Duodenal mucosa (tissue), 2 donors: Measurements from ENCODE around the gene MFAP4.
A peak's percentile ranks its signal among the peaks of the same experiment; 100 is the strongest.

Source experiments
- H3K27ac ChIP-seq: one replicate; pipeline ENCODE4 v1.7.0; 2013; ENCODE audit warnings: low read depth, low read length
- H3K27me3 ChIP-seq, 2 donors: one replicate each; pipeline ENCODE4 v1.7.0; 2013; ENCODE audit warnings: low read length in 2 of 2, control low read depth in 1 of 2; ENCODE audit not compliant: insufficient read depth in 2 of 2, control insufficient read depth in 1 of 2
- H3K36me3 ChIP-seq, 2 donors: one replicate each; pipeline ENCODE4 v1.7.0; 2013; ENCODE audit warnings: low read length in 2 of 2, control low read depth in 1 of 2; ENCODE audit not compliant: insufficient read depth in 2 of 2, control insufficient read depth in 1 of 2
- H3K4me1 ChIP-seq, 2 donors: one replicate each; pipeline ENCODE4 v1.7.0; 2013; ENCODE audit warnings: low read length in 2 of 2, control low read depth in 1 of 2; ENCODE audit not compliant: insufficient read depth in 2 of 2, control insufficient read depth in 1 of 2
- H3K4me3 ChIP-seq, 2 donors: one replicate each; pipeline ENCODE4 v1.7.0; 2013; ENCODE audit warnings: low read length in 2 of 2, low read depth in 1 of 2
- H3K9ac ChIP-seq, 2 donors: one replicate each; pipeline ENCODE4 v1.7.0; 2013; ENCODE audit warnings: low read length in 2 of 2, low read depth in 1 of 2
- H3K9me3 ChIP-seq, 2 donors: one replicate each; pipeline ENCODE4 v1.7.0; 2013; ENCODE audit warnings: low read length in 2 of 2, control low read depth in 1 of 2; ENCODE audit not compliant: control insufficient read depth in 1 of 2

MFAP4 gene

GRCh38 chr17:19385521-19385983 lies 1.4 kb downstream of the MFAP4 start:
- Histone ChIP-seq H3K27ac (no peak overlapping the region), H3K9ac (no peak overlapping the region), H3K27me3 (no peaks in the 10 kb centered on the region), H3K4me1 (peaks cover 38 to 42% of the 10 kb centered on the region in 2 donors), H3K36me3 (peaks cover 23 to 47% of the 10 kb centered on the region in 2 donors), H3K9me3 (no peaks in the 10 kb centered on the region), H3K4me3 (no peak overlapping the region)

- Histone ChIP-seq H3K27ac (no peak overlapping the region), H3K4me3 (no peak overlapping the region), H3K4me1 (peaks cover 38 to 42% of the 10 kb centered on the region in 2 donors), H3K9me3 (no peaks in the 10 kb centered on the region), H3K27me3 (no peaks in the 10 kb centered on the region), H3K36me3 (peaks cover 30 to 53% of the 10 kb centered on the region in 2 donors), H3K9ac (no peak overlapping the region)
Observed at GRCh38 chr17:19384723-19385391, 2.1 kb downstream of the MFAP4 start.

GRCh38 chr17:19383681-19384470 lies 3.1 kb downstream of the MFAP4 start:
- no peak overlapping the region for H3K4me3 ChIP-seq
- H3K27me3 ChIP-seq: no peaks in the 10 kb centered on the region
- H3K36me3 ChIP-seq: peaks cover 31 to 58% of the 10 kb centered on the region in 2 donors
- H3K9me3 ChIP-seq: no peaks in the 10 kb centered on the region
- H3K27ac ChIP-seq: no peak overlapping the region
- peaks cover 42 to 49% of the 10 kb centered on the region in 2 donors for H3K4me1 ChIP-seq
- H3K9ac ChIP-seq: peak overlapping the region in 1 of 2 donors; percentile 6

- H3K9ac ChIP-seq: no peak overlapping the region
- H3K36me3 ChIP-seq: peaks cover 31 to 58% of the 10 kb centered on the region in 2 donors
- H3K9me3 ChIP-seq: no peaks in the 10 kb centered on the region
- H3K4me1 ChIP-seq: peaks cover 31 to 46% of the 10 kb centered on the region in 2 donors
- H3K27ac ChIP-seq: no peak overlapping the region
- no peak overlapping the region for H3K4me3 ChIP-seq
- H3K27me3 ChIP-seq: no peaks in the 10 kb centered on the region
Observed at GRCh38 chr17:19382531-19383444, 4.2 kb downstream of the MFAP4 start.

DNA sequence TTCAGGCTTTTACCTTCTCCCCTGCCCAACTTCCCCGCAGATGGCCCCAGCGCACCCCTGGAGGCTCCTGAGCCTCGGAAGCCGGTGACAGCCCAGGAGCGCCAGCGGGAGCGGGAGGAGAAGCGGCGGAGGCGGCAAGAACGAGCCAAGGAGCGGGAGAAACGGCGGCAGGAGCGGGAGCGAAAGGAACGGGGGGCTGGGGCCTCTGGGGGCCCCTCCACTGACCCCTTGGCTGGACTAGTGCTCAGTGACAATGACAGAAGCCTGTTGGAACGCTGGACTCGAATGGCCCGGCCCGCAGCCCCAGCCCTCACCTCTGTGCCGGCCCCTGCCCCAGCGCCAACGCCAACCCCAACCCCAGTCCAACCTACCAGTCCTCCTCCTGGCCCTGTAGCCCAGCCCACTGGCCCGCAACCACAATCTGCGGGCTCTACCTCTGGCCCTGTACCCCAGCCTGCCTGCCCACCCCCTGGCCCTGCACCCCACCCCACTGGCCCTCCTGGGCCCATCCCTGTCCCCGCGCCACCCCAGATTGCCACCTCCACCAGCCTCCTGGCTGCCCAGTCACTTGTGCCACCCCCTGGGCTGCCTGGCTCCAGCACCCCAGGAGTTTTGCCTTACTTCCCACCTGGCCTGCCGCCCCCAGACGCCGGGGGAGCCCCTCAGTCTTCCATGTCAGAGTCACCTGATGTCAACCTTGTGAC lies 5.1 kb downstream of the MFAP4 start:
- Histone ChIP-seq H3K36me3 (peaks cover 31 to 58% of the 10 kb centered on the region in 2 donors), H3K4me3 (no peak overlapping the region), H3K9me3 (no peaks in the 10 kb centered on the region), H3K27me3 (no peaks in the 10 kb centered on the region), H3K27ac (no peak overlapping the region), H3K4me1 (peaks cover 30 to 46% of the 10 kb centered on the region in 2 donors), H3K9ac (no peak overlapping the region)

DNA sequence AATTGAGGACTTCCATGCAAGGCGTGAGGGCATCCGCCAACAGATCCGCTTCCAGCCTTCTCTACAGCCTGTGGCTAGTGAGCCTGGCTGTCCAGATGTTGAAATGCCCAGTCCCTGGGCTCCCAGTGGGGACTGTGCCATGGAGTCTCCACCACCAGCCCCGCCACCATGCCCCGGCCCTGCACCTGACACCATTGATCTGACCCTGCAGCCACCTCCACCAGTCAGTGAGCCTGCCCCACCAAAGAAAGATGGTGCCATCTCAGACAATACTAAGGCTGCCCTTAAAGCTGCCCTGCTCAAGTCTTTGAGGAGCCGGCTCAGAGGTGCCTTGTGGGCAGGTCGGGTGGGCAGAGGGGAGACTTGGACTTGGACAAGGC lies 5.6 kb downstream of the MFAP4 start:
- H3K9ac ChIP-seq: no peak overlapping the region
- H3K36me3 ChIP-seq: peaks cover 31 to 58% of the 10 kb centered on the region in 2 donors
- H3K4me1 ChIP-seq: peaks cover 31 to 42% of the 10 kb centered on the region in 2 donors
- no peaks in the 10 kb centered on the region for H3K9me3 ChIP-seq
- H3K27me3 ChIP-seq: no peaks in the 10 kb centered on the region
- no peak overlapping the region for H3K4me3 ChIP-seq
- no peak overlapping the region for H3K27ac ChIP-seq

- Histone ChIP-seq H3K27me3 (no peaks in the 10 kb centered on the region), H3K9ac (no peak overlapping the region), H3K4me3 (no peak overlapping the region), H3K9me3 (no peaks in the 10 kb centered on the region), H3K4me1 (peaks cover 31 to 38% of the 10 kb centered on the region in 2 donors), H3K27ac (no peak overlapping the region), H3K36me3 (peaks cover 31 to 58% of the 10 kb centered on the region in 2 donors)
Observed at GRCh38 chr17:19380481-19381301, 6.3 kb downstream of the MFAP4 start.

DNA sequence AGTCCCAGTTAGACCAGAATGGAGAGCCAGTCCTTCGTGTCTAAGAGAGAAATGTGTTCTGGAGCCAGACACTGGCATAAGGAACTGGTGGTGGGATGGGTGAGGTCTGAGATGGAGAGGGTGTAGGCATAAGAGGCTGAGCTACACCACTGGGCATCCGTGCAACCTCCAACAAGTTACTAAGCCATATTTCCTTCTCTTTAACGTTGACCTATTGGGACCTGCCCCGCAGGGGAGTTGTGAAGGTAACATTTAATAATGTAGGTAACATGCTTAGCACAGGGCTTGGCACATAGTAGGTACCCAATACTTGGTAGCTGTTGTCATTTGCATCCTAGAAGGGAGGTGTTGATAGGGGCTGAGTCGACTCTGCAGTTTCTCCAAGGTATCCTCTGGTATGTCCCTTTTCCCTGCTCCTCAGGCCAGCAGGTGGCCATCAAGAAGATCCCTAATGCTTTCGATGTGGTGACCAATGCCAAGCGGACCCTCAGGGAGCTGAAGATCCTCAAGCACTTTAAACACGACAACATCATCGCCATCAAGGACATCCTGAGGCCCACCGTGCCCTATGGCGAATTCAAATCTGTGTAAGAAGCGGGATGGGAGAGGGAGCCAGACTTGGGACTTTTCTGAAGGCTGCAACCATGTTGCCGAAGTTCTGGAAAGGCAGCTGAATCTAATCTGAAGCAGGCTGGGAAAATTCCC lies 7.5 kb downstream of the MFAP4 start:
- H3K36me3 ChIP-seq: peaks cover 31 to 47% of the 10 kb centered on the region in 2 donors
- peaks cover 23 to 26% of the 10 kb centered on the region in 2 donors for H3K4me1 ChIP-seq
- no peaks in the 10 kb centered on the region for H3K9me3 ChIP-seq
- no peak overlapping the region for H3K27ac ChIP-seq
- H3K27me3 ChIP-seq: no peaks in the 10 kb centered on the region
- H3K4me3 ChIP-seq: peak overlapping the region; percentile 78 to 86
- H3K9ac ChIP-seq: peak overlapping the region; percentile 76 to 85
